Peyer's patch (tissue), 4 donors: ENCODE data around the gene HDAC4.

ENCODE experiments used
- POLR2A ChIP-seq, 2 donors: fragments of 450-650 bp; IDR thresholded peaks; one replicate each; pipeline ENCODE4 v1.5.1; 2017; ENCODE audit warnings: antibody characterized with exemption in 2 of 2, mild to moderate bottlenecking in 2 of 2, moderate library complexity in 2 of 2
- TF ChIP-seq, protein P1 (sequence below), 6 experiments: fragments of 450-650 bp in 4 of 6; fragments of 200-600 bp in 2 of 6; sonication (generic) in 1 of 6; IDR thresholded peaks; one replicate each; pipeline ENCODE4 v1.5.1; 2017 to 2019; ENCODE audit warnings: antibody characterized with exemption in 6 of 6, mild to moderate bottlenecking in 3 of 6, moderate library complexity in 1 of 6

GRCh38 chr2:239147376-239147775 lies 253.4 kb downstream of the HDAC4 start:
- TF ChIP-seq, protein P1, sequence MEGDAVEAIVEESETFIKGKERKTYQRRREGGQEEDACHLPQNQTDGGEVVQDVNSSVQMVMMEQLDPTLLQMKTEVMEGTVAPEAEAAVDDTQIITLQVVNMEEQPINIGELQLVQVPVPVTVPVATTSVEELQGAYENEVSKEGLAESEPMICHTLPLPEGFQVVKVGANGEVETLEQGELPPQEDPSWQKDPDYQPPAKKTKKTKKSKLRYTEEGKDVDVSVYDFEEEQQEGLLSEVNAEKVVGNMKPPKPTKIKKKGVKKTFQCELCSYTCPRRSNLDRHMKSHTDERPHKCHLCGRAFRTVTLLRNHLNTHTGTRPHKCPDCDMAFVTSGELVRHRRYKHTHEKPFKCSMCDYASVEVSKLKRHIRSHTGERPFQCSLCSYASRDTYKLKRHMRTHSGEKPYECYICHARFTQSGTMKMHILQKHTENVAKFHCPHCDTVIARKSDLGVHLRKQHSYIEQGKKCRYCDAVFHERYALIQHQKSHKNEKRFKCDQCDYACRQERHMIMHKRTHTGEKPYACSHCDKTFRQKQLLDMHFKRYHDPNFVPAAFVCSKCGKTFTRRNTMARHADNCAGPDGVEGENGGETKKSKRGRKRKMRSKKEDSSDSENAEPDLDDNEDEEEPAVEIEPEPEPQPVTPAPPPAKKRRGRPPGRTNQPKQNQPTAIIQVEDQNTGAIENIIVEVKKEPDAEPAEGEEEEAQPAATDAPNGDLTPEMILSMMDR (IDR thresholded peaks at IDR 0.05), result no peak
- no peak for TF ChIP-seq POLR2A (IDR thresholded peaks at IDR 0.05)
